SK-N-SH treated with all-trans-retinoic acid at 6 μM for 48 hours (cell line): Measurements from ENCODE around the gene CD22.

Source experiments
- ATAC-seq: fragments of 200-7000 bp; cut with Tn5 transposase; 3 replicates; pipeline ENCODE4 v1.9.1; 2020; ENCODE audit warnings: mild to moderate bottlenecking, moderate library complexity
- ARNTL ChIP-seq: fragments of 450-650 bp; formaldehyde crosslinking; IDR thresholded peaks from 2 replicates; pipeline ENCODE4 v1.5.0; 2020; ENCODE audit warnings: low read depth, mild to moderate bottlenecking, moderate library complexity, borderline replicate concordance
- BACH2 ChIP-seq: fragments of 250-450 bp; sonication (Bioruptor Pico); IDR thresholded peaks from 2 replicates; pipeline ENCODE4 v1.9.0; 2021; ENCODE audit warnings: mild to moderate bottlenecking, borderline replicate concordance
- CREB5 ChIP-seq: fragments of 250-450 bp; sonication (Bioruptor Pico); IDR thresholded peaks from 2 replicates; pipeline ENCODE4 v1.5.1; 2020; ENCODE audit warnings: low read depth, mild to moderate bottlenecking, moderate library complexity
- CSDC2 ChIP-seq: fragments of 250-450 bp; sonication (Bioruptor Pico); IDR thresholded peaks from 2 replicates; pipeline ENCODE4 v1.5.0; 2020; ENCODE audit warnings: mild to moderate bottlenecking, moderate library complexity
- ESRRG ChIP-seq: fragments of 250-450 bp; sonication (Bioruptor Pico); IDR thresholded peaks from 2 replicates; pipeline ENCODE4 v1.6.1; 2021; ENCODE audit warnings: mild to moderate bottlenecking
- GLIS3 ChIP-seq: fragments of 250-450 bp; sonication (Bioruptor Pico); IDR thresholded peaks from 2 replicates; pipeline ENCODE4 v1.5.0; 2020; ENCODE audit warnings: mild to moderate bottlenecking, moderate library complexity
- ISL1 ChIP-seq: fragments of 250-450 bp; sonication (Bioruptor Pico); IDR thresholded peaks from 2 replicates; pipeline ENCODE4 v2.1.2; 2022; ENCODE audit warnings: mild to moderate bottlenecking, moderate library complexity
- OSR1 ChIP-seq: fragments of 250-450 bp; sonication (Bioruptor Pico); IDR thresholded peaks from 2 replicates; pipeline ENCODE4 v1.8.0; 2022; ENCODE audit warnings: moderate library complexity, mild to moderate bottlenecking, inconsistent platforms
- PATZ1 ChIP-seq: fragments of 250-450 bp; sonication (Bioruptor Pico); IDR thresholded peaks from 2 replicates; pipeline ENCODE4 v1.8.0; 2020; ENCODE audit warnings: mild to moderate bottlenecking, moderate library complexity, borderline replicate concordance
- POU6F1 ChIP-seq: fragments of 250-450 bp; sonication (Bioruptor Pico); IDR thresholded peaks from 2 replicates; pipeline ENCODE4 v1.8.0; 2021; ENCODE audit warnings: low read depth, mild to moderate bottlenecking, moderate library complexity, borderline replicate concordance
- PPARA ChIP-seq: fragments of 250-450 bp; sonication (Bioruptor Pico); IDR thresholded peaks from 2 replicates; pipeline ENCODE4 v1.5.0; 2020; ENCODE audit warnings: mild to moderate bottlenecking, borderline replicate concordance
- RARB ChIP-seq: fragments of 250-450 bp; sonication (Bioruptor Pico); IDR thresholded peaks from 2 replicates; pipeline ENCODE4 v1.8.0; 2021; ENCODE audit warnings: mild to moderate bottlenecking, moderate library complexity
- SNAI2 ChIP-seq: fragments of 250-450 bp; sonication (Bioruptor Pico); IDR thresholded peaks from 2 replicates; pipeline ENCODE4 v1.5.0; 2020; ENCODE audit warnings: mild to moderate bottlenecking, moderate library complexity
- TCF4 ChIP-seq: fragments of 250-450 bp; sonication (Bioruptor Pico); IDR thresholded peaks from 2 replicates; pipeline ENCODE4 v1.8.0; 2021; ENCODE audit warnings: mild to moderate bottlenecking, moderate library complexity, borderline replicate concordance
- TOX ChIP-seq: fragments of 250-450 bp; sonication (Bioruptor Pico); IDR thresholded peaks from 2 replicates; pipeline ENCODE4 v1.8.0; 2021; ENCODE audit warnings: mild to moderate bottlenecking, moderate library complexity, borderline replicate concordance
- ZC3H10 ChIP-seq: fragments of 250-450 bp; sonication (Bioruptor Pico); IDR thresholded peaks from 2 replicates; pipeline ENCODE4 v1.5.1; 2021; ENCODE audit warnings: mild to moderate bottlenecking, moderate library complexity
- ZFP3 ChIP-seq: fragments of 250-450 bp; sonication (Bioruptor Pico); IDR thresholded peaks from 2 replicates; pipeline ENCODE4 v1.5.0; 2020; ENCODE audit warnings: mild to moderate bottlenecking, moderate library complexity
- ZFP30 ChIP-seq: fragments of 450-650 bp; formaldehyde crosslinking; IDR thresholded peaks from 2 replicates; pipeline ENCODE4 v1.5.0; 2022; ENCODE audit warnings: mild to moderate bottlenecking, moderate library complexity
- ZNF565 ChIP-seq: fragments of 450-650 bp; formaldehyde crosslinking; conservative IDR thresholded peaks from 2 replicates; pipeline ENCODE4 v1.5.0; 2020; ENCODE audit warnings: low read depth, mild to moderate bottlenecking, moderate library complexity
- ZNF70 ChIP-seq: fragments of 450-650 bp; formaldehyde crosslinking; IDR thresholded peaks from 2 replicates; pipeline ENCODE4 v1.5.0; 2020; ENCODE audit warnings: mild to moderate bottlenecking, moderate library complexity
- ZNF8 ChIP-seq: fragments of 450-650 bp; formaldehyde crosslinking; IDR thresholded peaks from 2 replicates; pipeline ENCODE4 v1.5.0; 2020; ENCODE audit warnings: mild to moderate bottlenecking, moderate library complexity
- TF ChIP-seq, protein P1 (sequence below): fragments of 250-450 bp; sonication (Bioruptor Pico); IDR thresholded peaks from 2 replicates; pipeline ENCODE4 v1.5.1; 2021; ENCODE audit warnings: mild to moderate bottlenecking, moderate library complexity

Gene CD22

GRCh38 chr19:35294328-35294727 lies 34.7 kb upstream of the CD22 start:
- TF ChIP-seq BACH2 (no peak), PATZ1 (CRISPR knock-in tag) (no peak), RARB (CRISPR knock-in tag) (no peak), SNAI2 (CRISPR knock-in tag) (no peak), POU6F1 (CRISPR knock-in tag) (no peak), ZNF70 (no peak), PPARA (no peak), CSDC2 (no peak), OSR1 (no peak), ARNTL (CRISPR knock-in tag) (no peak), CREB5 (CRISPR knock-in tag) (no peak), TOX (CRISPR knock-in tag) (no peak), ZNF565 (CRISPR knock-in tag) (no peak), ESRRG (CRISPR knock-in tag) (no peak), TCF4 (CRISPR knock-in tag) (no peak), ZFP30 (CRISPR knock-in tag) (no peak), ZFP3 (CRISPR knock-in tag) (no peak), ISL1 (CRISPR knock-in tag) (no peak), ZNF8 (no peak)
- TF ChIP-seq, protein P1, sequence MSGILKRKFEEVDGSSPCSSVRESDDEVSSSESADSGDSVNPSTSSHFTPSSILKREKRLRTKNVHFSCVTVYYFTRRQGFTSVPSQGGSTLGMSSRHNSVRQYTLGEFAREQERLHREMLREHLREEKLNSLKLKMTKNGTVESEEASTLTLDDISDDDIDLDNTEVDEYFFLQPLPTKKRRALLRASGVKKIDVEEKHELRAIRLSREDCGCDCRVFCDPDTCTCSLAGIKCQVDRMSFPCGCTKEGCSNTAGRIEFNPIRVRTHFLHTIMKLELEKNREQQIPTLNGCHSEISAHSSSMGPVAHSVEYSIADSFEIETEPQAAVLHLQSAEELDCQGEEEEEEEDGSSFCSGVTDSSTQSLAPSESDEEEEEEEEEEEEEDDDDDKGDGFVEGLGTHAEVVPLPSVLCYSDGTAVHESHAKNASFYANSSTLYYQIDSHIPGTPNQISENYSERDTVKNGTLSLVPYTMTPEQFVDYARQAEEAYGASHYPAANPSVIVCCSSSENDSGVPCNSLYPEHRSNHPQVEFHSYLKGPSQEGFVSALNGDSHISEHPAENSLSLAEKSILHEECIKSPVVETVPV (CRISPR knock-in tag), result no peak
- no peak for ATAC-seq

GRCh38 chr19:35294859-35295791 lies 33.9 kb upstream of the CD22 start:
- ATAC-seq, result no peak
- no peak for TF ChIP-seq SNAI2 (CRISPR knock-in tag)
- TF ChIP-seq GLIS3 (CRISPR knock-in tag), result no peak
- TF ChIP-seq POU6F1 (CRISPR knock-in tag), result no peak
- TF ChIP-seq, protein P1 (CRISPR knock-in tag), result no peak
- TF ChIP-seq ARNTL (CRISPR knock-in tag), result no peak
- no peak for TF ChIP-seq ZC3H10 (CRISPR knock-in tag)
- TF ChIP-seq ZFP30 (CRISPR knock-in tag), result no peak
- no peak for TF ChIP-seq ZNF70
- TF ChIP-seq CREB5 (CRISPR knock-in tag), result no peak
- no peak for TF ChIP-seq TCF4 (CRISPR knock-in tag)
- no peak for TF ChIP-seq BACH2
- TF ChIP-seq TOX (CRISPR knock-in tag), result no peak
- TF ChIP-seq PATZ1 (CRISPR knock-in tag), result no peak
- no peak for TF ChIP-seq PPARA
- no peak for TF ChIP-seq RARB (CRISPR knock-in tag)
- TF ChIP-seq OSR1, result no peak
- no peak for TF ChIP-seq ISL1 (CRISPR knock-in tag)
